Effector memory CD4-positive, alpha-beta T cell (primary cell): ENCODE measurements around the gene PDPK1.

ENCODE experiments used
- DNase-seq, 3 donors: peaks; one replicate each; pipeline ENCODE4 v3.0.0-alpha.2; 2020
- H3K27ac ChIP-seq: 2 replicates; pipeline ENCODE4 v1.7.0; 2013; ENCODE audit warnings: mild to moderate bottlenecking, low read length, moderate library complexity; ENCODE audit not compliant: insufficient read depth, poor library complexity, severe bottlenecking
- H3K27me3 ChIP-seq: replicated peaks from 2 replicates; pipeline ENCODE4 v1.7.0; 2013; ENCODE audit warnings: mild to moderate bottlenecking, low read length; ENCODE audit not compliant: insufficient read depth, control insufficient read depth, poor library complexity, severe bottlenecking
- H3K36me3 ChIP-seq: 2 replicates; pipeline ENCODE4 v1.7.0; 2013; ENCODE audit warnings: mild to moderate bottlenecking, low read length, moderate library complexity; ENCODE audit not compliant: control insufficient read depth, insufficient read depth
- H3K4me1 ChIP-seq: 2 replicates; pipeline ENCODE4 v1.7.0; 2013; ENCODE audit warnings: low read length, mild to moderate bottlenecking; ENCODE audit not compliant: control insufficient read depth, insufficient read depth, poor library complexity, severe bottlenecking
- H3K4me3 ChIP-seq: 2 replicates; pipeline ENCODE4 v1.7.0; 2013; ENCODE audit warnings: low read length, low read depth, mild to moderate bottlenecking; ENCODE audit not compliant: insufficient read depth, poor library complexity, severe bottlenecking
- H3K9me3 ChIP-seq: 2 replicates; pipeline ENCODE4 v1.7.0; 2013; ENCODE audit warnings: mild to moderate bottlenecking, low read length, moderate library complexity; ENCODE audit not compliant: control insufficient read depth
- total RNA-seq, 3 donors: gene quantifications; one replicate each; lab custom pipeline; 2026; lab: John Stamatoyannopoulos, UW

PDPK1 gene
- total RNA-seq: 55.1 to 60.2 (median 58.1) reads per million in 3 donors

- Histone ChIP-seq H3K4me1 (peaks cover 13% of the 10 kb centered on the region), H3K27ac (peak within 1 kb of the TSS; percentile 65), H3K36me3 (no peaks in the 10 kb centered on the region)
These were observed at the start of gene PDPK1 for GRCh38 chr16:2537451-2538379. PDPK1 (plus strand) TSS chr16:2538021; CDS start chr16:2538113, 92 bp downstream.

GRCh38 chr16:2489581-2489980, 48.2 kb upstream of the PDPK1 start:
- Histone ChIP-seq H3K4me3 (no peak overlapping the region), H3K36me3 (no peaks in the 10 kb centered on the region)

More at GRCh38 chr16:2537451-2538379, at the start of gene PDPK1:
- DNase-seq: peak; percentile 91 to 94 (median 92)
- Histone ChIP-seq H3K27me3 (no peaks in the 10 kb centered on the region), H3K9me3 (no peaks in the 10 kb centered on the region), H3K4me3 (peak within 1 kb of the TSS; percentile 62)

GRCh38 chr16:2490190-2491105, 47.4 kb upstream of the PDPK1 start:
- no peak for DNase-seq
- Histone ChIP-seq H3K4me3 (no peak overlapping the region), H3K27ac (no peak overlapping the region), H3K4me1 (peaks cover 10% of the 10 kb centered on the region), H3K9me3 (no peaks in the 10 kb centered on the region), H3K36me3 (no peaks in the 10 kb centered on the region), H3K27me3 (no peaks in the 10 kb centered on the region)

More at GRCh38 chr16:2489581-2489980, 48.2 kb upstream of the PDPK1 start:
- H3K27me3 ChIP-seq: no peaks in the 10 kb centered on the region
- no peak for DNase-seq
- no peak overlapping the region for H3K27ac ChIP-seq
- H3K9me3 ChIP-seq: no peaks in the 10 kb centered on the region
- H3K4me1 ChIP-seq: peaks cover 10% of the 10 kb centered on the region

GRCh38 chr16:2492292-2492691, 45.5 kb upstream of the PDPK1 start:
- Histone ChIP-seq H3K4me3 (no peak overlapping the region), H3K27me3 (no peaks in the 10 kb centered on the region), H3K4me1 (peaks cover 1% of the 10 kb centered on the region), H3K27ac (no peak overlapping the region), H3K36me3 (peaks cover 5% of the 10 kb centered on the region), H3K9me3 (no peaks in the 10 kb centered on the region)
- DNase-seq: no peak

- Histone ChIP-seq H3K27me3 (no peaks in the 10 kb centered on the region), H3K4me1 (no peaks in the 10 kb centered on the region), H3K9me3 (no peaks in the 10 kb centered on the region), H3K36me3 (peaks cover 5% of the 10 kb centered on the region), H3K4me3 (no peak overlapping the region), H3K27ac (no peak overlapping the region)
- no peak for DNase-seq
These were observed 44.2 kb upstream of the PDPK1 start for GRCh38 chr16:2493605-2494004.

- Histone ChIP-seq H3K4me3 (no peak overlapping the region), H3K4me1 (no peaks in the 10 kb centered on the region), H3K27ac (no peak overlapping the region), H3K36me3 (peaks cover 5% of the 10 kb centered on the region), H3K9me3 (no peaks in the 10 kb centered on the region), H3K27me3 (no peaks in the 10 kb centered on the region)
- DNase-seq: no peak
These were observed 43.2 kb upstream of the PDPK1 start for GRCh38 chr16:2494616-2495015.

- no peak overlapping the region for H3K27ac ChIP-seq
- no peaks in the 10 kb centered on the region for H3K9me3 ChIP-seq
- no peaks in the 10 kb centered on the region for H3K4me1 ChIP-seq
- H3K36me3 ChIP-seq: peaks cover 5% of the 10 kb centered on the region
- no peaks in the 10 kb centered on the region for H3K27me3 ChIP-seq
- H3K4me3 ChIP-seq: no peak overlapping the region
- no peak for DNase-seq
These were observed 42.8 kb upstream of the PDPK1 start for GRCh38 chr16:2495041-2495440.

GRCh38 chr16:2496223-2497115, 41.4 kb upstream of the PDPK1 start:
- H3K27ac ChIP-seq: no peak overlapping the region
- H3K36me3 ChIP-seq: peaks cover 5% of the 10 kb centered on the region
- DNase-seq: no peak
- H3K4me3 ChIP-seq: no peak overlapping the region
- H3K4me1 ChIP-seq: peaks cover 5% of the 10 kb centered on the region
- no peaks in the 10 kb centered on the region for H3K27me3 ChIP-seq
- H3K9me3 ChIP-seq: no peaks in the 10 kb centered on the region

GRCh38 chr16:2497116-2497630, 40.6 kb upstream of the PDPK1 start:
- peaks cover 5% of the 10 kb centered on the region for H3K36me3 ChIP-seq
- no peak for DNase-seq
- no peak overlapping the region for H3K27ac ChIP-seq

More at GRCh38 chr16:2497116-2497630, 40.6 kb upstream of the PDPK1 start:
- no peaks in the 10 kb centered on the region for H3K9me3 ChIP-seq
- peaks cover 5% of the 10 kb centered on the region for H3K4me1 ChIP-seq
- H3K4me3 ChIP-seq: no peak overlapping the region
- H3K27me3 ChIP-seq: no peaks in the 10 kb centered on the region
